ENCODE measurements around the gene CNKSR3. TPM values are rescaled to one million over a fixed set of nuclear protein-coding genes. Genes with fewer than 3 reads are reported as not detected.

CNKSR3 gene
- total RNA-seq, 2 donors from 2014 or later: 5.9 to 8.0 TPM

GRCh38 chr6:154402081-154402780, 108.3 kb downstream of the CNKSR3 start:
- Histone ChIP-seq H3K4me1 (ENCODE audit: control insufficient read depth, insufficient read depth, low read length) (no peaks in the 10 kb centered on the region), H3K9ac (ENCODE audit: extremely low read depth, low read length, poor library complexity, severe bottlenecking) (no peak overlapping the region), H3K36me3 (ENCODE audit: control insufficient read depth, insufficient read depth, low read length) (peaks cover 19% of the 10 kb centered on the region), H3K9me3 (ENCODE audit: control insufficient read depth, low read length) (no peaks in the 10 kb centered on the region), H3K4me3 (ENCODE audit: low read length) (no peak overlapping the region), H3K27ac (ENCODE audit: low read depth, low read length) (no peak overlapping the region), H3K27me3 (ENCODE audit: control insufficient read depth, insufficient read depth, low read length, poor library complexity, severe bottlenecking) (no peaks in the 10 kb centered on the region)
- no peaks in the 10 kb centered on the region for H3K4me1 Mint-ChIP-seq
- H3K27me3 Mint-ChIP-seq (ENCODE audit: insufficient read depth): no peaks in the 10 kb centered on the region
- H3K4me3 Mint-ChIP-seq: no peak overlapping the region
- peaks cover 31% of the 10 kb centered on the region for H3K36me3 Mint-ChIP-seq (ENCODE audit: low read depth)
- H3K9me3 Mint-ChIP-seq: peaks cover 4% of the 10 kb centered on the region
- 94 to 97% methylated on average over 5 to 6 of the region's 6 CpGs for WGBS, 2 experiments (ENCODE audit: insufficient coverage in 1 of 2, insufficient read length in 1 of 2)
- no peak for TF ChIP-seq CTCF (conservative IDR thresholded peaks at IDR 0.05)
- no peak for DNase-seq
- no peak overlapping the region for H3K27ac Mint-ChIP-seq

- H3K9ac ChIP-seq (ENCODE audit: extremely low read depth, low read length, poor library complexity, severe bottlenecking): no peak overlapping the region
- no peaks in the 10 kb centered on the region for H3K27me3 Mint-ChIP-seq (ENCODE audit: insufficient read depth)
- H3K36me3 Mint-ChIP-seq (ENCODE audit: low read depth): peaks cover 15% of the 10 kb centered on the region
- peaks cover 17% of the 10 kb centered on the region for H3K36me3 ChIP-seq (ENCODE audit: control insufficient read depth, insufficient read depth, low read length)
- H3K4me3 Mint-ChIP-seq: no peak overlapping the region
- no peaks in the 10 kb centered on the region for H3K9me3 ChIP-seq (ENCODE audit: control insufficient read depth, low read length)
- peaks cover 4% of the 10 kb centered on the region for H3K9me3 Mint-ChIP-seq
- WGBS, 2 experiments (ENCODE audit: insufficient coverage in 1 of 2, insufficient read length in 1 of 2): 93 to 94% methylated on average over 5 of the region's 5 CpGs
- H3K4me3 ChIP-seq (ENCODE audit: low read length): no peak overlapping the region
- no peak overlapping the region for H3K27ac ChIP-seq (ENCODE audit: low read depth, low read length)
- no peaks in the 10 kb centered on the region for H3K4me1 Mint-ChIP-seq
- no peaks in the 10 kb centered on the region for H3K4me1 ChIP-seq (ENCODE audit: control insufficient read depth, insufficient read depth, low read length)
- DNase-seq: no peak
- H3K27me3 ChIP-seq (ENCODE audit: control insufficient read depth, insufficient read depth, low read length, poor library complexity, severe bottlenecking): no peaks in the 10 kb centered on the region
- H3K27ac Mint-ChIP-seq: no peak overlapping the region
- TF ChIP-seq CTCF (conservative IDR thresholded peaks at IDR 0.05): no peak
Observed at GRCh38 chr6:154399097-154399496, 111.4 kb downstream of the CNKSR3 start.

GRCh38 chr6:154397491-154398195, 112.8 kb downstream of the CNKSR3 start:
- Mint-ChIP-seq H3K27ac (no peak overlapping the region), H3K4me3 (no peak overlapping the region), H3K36me3 (ENCODE audit: low read depth) (peaks cover 10% of the 10 kb centered on the region), H3K4me1 (no peaks in the 10 kb centered on the region), H3K27me3 (ENCODE audit: insufficient read depth) (no peaks in the 10 kb centered on the region), H3K9me3 (peaks cover 4% of the 10 kb centered on the region)
- Histone ChIP-seq H3K9ac (ENCODE audit: extremely low read depth, low read length, poor library complexity, severe bottlenecking) (no peak overlapping the region), H3K9me3 (ENCODE audit: control insufficient read depth, low read length) (no peaks in the 10 kb centered on the region), H3K27ac (ENCODE audit: low read depth, low read length) (no peak overlapping the region), H3K4me3 (ENCODE audit: low read length) (no peak overlapping the region), H3K36me3 (ENCODE audit: control insufficient read depth, insufficient read depth, low read length) (peaks cover 14% of the 10 kb centered on the region), H3K27me3 (ENCODE audit: control insufficient read depth, insufficient read depth, low read length, poor library complexity, severe bottlenecking) (no peaks in the 10 kb centered on the region), H3K4me1 (ENCODE audit: control insufficient read depth, insufficient read depth, low read length) (no peaks in the 10 kb centered on the region)
- WGBS, 2 experiments (ENCODE audit: insufficient coverage in 1 of 2, insufficient read length in 1 of 2): 95 to 100% methylated on average over 8 to 9 of the region's 9 CpGs
- DNase-seq: no peak
- TF ChIP-seq CTCF (conservative IDR thresholded peaks at IDR 0.05): no peak

All from endodermal cell (in vitro differentiated cells).